GM21367 (cell line): ENCODE measurements around the gene RASGEF1B.

Source experiments
- ATAC-seq: cut with Tn5 transposase; IDR thresholded peaks from one replicate; pipeline ENCODE4 v1.9.1; 2021; ENCODE audit not compliant: unreplicated experiment

The RASGEF1B gene

DNA sequence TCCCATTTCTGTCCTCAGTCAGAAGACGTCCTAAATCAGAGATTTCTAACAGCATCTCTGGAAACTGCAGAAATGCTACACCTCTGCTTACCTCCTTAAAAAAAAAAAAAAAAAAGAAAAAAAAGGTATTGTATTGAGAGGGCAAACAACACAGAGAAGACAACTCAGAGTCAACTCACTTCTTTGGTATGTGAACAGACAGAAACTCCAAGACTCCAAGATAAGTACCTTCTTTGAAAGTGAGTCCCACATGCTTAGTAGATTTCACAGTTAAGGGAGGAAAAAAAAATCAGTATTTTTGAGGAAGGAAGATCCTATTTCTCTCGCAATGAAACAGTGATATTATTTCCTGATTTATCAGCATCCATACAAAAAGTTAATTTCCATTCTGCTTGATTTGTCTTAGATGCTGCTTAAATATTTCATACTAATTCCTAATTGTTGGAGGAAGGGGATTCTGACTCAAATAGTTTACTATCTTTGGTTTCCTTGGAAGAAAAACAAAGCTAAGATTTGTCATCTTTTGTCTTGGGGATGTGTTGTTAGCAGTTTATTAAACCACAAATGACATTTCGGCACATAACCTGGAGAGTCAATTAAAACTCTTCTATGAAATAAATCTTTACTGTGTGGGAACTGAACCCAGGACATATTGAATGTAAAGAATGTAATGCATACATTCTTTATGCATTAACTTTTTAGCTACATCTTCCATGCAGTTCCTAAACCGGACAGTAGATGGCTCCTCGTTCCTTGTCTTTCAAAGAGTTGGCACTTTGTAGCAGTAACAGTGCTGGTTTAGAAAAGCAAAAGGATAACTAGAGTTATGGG lies 4.7 kb downstream of the RASGEF1B start:
- ATAC-seq, result no peak

DNA sequence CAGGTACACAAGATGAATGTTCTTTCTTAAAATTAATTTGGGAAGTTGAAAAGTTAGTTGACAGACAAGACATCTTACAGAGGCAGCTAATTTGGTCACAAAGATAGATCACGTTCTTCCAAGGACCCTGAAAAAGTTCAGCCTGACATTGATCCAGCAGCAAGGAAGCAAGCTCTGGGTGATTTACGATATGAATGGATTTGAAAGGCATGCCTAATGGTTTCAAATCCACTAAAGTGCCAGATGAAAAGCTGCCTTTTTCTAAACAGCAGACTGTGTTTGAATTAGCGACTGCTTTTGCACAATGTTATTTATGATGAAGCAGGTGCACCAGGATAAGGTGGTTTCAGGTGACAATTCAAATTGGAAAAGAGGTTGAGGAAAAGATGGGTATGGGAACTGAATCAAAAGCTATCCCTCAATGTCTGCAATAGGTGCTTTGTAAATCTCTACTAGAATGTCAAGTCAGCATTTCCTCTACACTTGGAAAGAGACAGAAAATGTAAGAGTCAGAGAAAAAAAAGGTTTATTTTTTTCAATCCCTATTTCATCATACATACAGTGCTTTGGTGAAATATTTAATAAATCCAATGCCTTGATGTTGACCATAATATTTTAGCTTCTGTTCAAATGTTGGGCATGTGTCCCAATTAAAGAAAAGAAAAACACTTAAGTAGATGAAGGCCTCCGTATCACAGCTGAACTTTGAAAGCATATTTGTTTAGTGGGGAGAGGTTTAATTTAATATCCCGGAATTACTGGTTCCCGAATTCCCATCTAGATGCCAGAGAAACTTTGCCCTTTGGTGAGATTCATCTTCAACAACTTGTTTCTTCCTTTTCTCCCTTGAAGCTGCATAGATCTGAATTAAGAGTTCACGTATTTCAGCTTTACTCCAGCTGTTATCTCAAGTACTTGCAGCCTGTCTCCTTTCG lies 6.0 kb downstream of the RASGEF1B start:
- ATAC-seq, result no peak

GRCh38 chr4:81460834-81461233 lies 10.9 kb downstream of the RASGEF1B start:
- ATAC-seq, result no peak

- no peak for ATAC-seq
Measured at GRCh38 chr4:81460191-81460701, 11.5 kb downstream of the RASGEF1B start.

DNA sequence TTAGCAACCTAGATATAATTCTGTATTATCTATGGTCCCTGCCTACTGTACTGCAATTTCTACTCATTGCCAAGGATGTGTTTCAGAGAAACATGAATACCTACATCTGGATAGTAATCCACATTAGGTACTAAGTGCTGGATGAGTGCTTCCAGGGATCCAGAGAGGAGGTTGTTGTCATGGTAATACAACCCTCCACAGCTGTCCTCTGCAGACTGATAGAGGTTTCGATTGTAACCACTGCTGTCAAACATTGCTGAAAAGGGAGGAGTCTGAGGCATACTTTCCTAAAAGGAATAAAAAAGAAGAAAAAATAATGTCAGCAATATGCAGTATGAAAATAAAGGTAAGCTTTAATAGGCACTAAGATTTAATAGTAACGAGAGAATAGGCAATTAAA lies 12.5 kb downstream of the RASGEF1B start:
- ATAC-seq, result no peak

GRCh38 chr4:81457921-81458520 lies 13.7 kb downstream of the RASGEF1B start:
- no peak for ATAC-seq

- no peak for ATAC-seq
Measured at GRCh38 chr4:81457345-81457744, 14.4 kb downstream of the RASGEF1B start.

- no peak for ATAC-seq
Measured at GRCh38 chr4:81455897-81456296, 15.8 kb downstream of the RASGEF1B start.

DNA sequence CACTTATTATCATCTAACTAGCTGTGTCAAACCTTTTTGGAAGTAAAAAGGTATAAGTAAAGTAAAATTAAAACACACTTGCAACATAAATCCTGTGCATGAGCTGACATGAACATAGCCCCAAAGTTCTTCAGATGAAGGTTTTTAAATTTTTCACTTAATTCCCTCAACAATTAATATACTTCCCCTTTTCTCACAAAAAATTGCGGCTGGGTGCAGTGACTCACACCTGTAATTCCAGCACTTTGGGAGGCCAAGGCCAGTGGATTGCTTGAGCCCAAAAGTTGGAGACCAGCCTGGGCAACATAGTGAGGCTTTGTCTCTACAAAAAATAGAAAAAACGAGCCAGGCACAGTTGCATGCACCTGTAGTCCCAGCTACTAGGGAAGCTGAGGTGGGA lies 16.8 kb downstream of the RASGEF1B start:
- no peak for ATAC-seq

GRCh38 chr4:81454499-81454898 lies 17.2 kb downstream of the RASGEF1B start:
- no peak for ATAC-seq

DNA sequence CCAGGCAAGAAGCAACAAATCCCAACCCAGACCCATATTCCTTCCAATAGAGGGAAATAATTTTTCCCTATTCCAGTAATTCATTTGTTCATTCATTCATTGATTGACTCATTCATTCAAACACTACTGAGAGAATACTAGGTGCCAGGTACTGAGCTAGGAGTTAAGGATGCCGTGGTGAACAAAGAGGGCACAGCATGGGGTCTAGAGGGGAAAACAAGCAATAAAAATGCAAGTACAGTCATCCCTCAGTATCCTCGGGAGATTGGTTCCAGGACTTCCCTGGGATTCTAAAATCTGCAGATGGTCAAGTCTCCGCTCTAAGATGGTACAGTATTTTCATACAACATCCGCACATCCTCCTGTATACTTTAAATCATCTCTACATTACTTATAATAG lies 18.7 kb downstream of the RASGEF1B start:
- ATAC-seq, result no peak

- ATAC-seq, result no peak
Measured at GRCh38 chr4:81452452-81453006, 19.2 kb downstream of the RASGEF1B start.

DNA sequence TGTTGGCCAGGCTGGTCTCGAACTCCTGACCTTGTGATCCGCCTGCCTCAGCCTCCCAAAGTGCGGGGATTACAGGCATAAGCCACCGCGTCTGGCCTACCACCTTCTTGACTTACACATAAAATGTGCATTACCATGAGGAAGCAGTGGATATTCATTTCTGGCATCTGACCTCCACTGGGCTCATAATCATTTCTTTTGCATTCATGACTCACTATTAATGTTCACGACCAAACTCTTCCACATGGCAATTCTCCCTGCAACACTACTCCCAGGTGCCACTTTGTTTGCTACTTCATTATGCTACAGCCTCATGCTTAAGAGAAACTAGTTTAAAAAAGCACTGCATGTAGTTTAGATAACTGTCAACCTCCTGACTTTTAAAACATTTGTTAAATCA lies 22.7 kb downstream of the RASGEF1B start:
- ATAC-seq, result no peak

DNA sequence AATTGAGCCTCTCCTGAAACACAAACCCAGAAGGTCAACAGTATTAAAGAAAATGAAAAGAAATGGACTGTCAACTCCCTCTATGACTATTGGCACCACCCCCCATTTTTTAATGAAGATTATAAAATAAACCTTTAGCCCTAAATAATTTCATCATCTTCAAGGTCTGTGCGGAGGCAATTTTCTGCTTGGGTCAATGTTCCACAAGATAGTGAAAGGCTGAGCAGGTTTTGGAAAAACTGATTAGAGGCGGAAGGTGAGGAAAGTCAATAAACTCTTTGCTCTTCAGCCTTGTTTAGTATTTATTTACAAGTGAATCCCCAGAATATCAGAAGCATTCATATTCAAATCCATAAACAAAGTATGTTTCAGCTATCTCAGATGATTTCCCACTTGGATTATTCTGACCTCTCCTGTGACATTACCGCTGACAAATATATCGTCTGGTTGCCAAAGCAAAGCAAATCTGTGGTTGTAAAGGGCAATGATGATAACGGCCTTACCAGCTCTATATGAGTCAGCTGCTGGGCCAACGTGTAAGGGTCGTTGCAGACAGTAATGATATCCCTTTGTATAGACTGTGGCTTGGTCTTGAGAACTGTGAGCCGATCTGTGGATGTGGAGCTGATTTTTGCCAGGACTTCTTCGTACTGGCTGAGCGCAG lies 24.0 kb downstream of the RASGEF1B start:
- ATAC-seq, result no peak

GRCh38 chr4:81446634-81447033 lies 25.1 kb downstream of the RASGEF1B start:
- ATAC-seq, result no peak

GRCh38 chr4:81445196-81445595 lies 26.5 kb downstream of the RASGEF1B start:
- no peak for ATAC-seq

DNA sequence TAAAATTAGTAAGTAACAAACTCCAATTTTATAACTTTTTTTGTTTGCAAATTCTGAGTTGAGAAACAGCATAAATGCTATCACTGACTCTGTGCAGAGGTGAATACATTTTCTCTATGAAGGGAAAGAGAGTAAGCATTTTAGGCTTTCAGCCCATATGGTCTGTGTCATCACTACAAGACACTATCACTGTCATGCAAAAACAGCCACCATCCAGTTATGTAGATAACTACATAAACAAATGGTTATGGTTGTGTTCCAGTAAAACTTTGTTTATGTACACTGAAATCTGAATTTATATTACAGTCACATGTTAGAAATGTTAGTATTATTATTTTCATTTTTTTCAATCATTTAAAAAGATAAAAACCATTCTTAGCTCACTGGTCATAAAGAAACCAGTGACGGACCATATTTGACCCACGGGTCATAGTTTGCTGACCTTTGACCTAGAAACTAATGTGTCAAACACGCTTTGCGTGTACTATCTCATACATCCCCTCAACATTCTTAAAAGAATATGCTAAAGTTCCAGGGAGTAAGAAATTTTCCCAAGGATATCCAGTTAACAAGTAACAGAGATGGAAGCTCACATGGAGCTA lies 29.1 kb downstream of the RASGEF1B start:
- ATAC-seq, result no peak

DNA sequence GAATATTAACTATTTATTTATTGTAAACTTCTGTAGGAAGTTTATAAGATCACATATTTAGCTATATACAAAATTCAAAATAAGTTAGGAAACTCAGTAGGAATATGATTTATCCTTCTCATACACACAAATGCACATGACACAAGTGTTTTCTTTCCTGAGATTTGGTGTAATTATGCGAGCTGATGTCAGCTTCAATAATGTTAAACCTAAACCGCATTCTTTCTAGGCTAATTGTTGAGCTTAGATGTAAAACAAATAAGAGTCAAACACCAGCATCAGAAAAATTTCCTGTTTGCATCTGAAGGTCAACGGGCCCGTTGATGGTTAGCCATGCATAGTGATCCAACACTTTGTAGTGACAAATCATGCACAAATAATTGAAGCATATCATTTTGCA lies 30.8 kb downstream of the RASGEF1B start:
- ATAC-seq, result no peak

DNA sequence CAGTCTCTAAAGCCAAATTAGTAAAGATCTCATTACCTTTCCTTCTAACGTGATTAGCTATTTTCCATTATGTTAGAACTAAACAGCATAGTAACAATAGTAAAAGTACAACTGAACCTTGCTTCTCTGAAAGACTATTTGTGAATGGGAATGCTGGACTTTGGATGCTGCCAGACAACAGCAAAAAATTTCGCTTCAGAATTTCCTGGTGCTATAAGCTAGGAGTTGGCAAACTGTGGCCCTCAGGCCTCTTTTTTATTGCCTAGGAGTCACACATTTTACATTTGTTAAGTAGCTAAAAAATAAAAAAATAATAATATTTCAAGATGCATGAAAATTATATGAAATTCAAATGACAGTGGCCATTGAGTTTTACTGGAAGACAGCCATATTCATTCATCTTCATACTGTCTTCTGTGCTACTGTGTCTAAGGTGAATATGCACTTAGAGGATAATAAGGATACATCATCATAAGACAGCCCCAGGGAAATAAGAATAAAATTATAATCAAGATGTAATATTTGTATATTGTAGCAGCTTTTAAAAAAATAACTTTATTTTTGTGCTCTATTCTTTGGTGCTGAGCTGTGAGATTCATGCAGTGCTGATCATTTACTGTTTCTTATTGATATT lies 34.6 kb downstream of the RASGEF1B start:
- no peak for ATAC-seq

DNA sequence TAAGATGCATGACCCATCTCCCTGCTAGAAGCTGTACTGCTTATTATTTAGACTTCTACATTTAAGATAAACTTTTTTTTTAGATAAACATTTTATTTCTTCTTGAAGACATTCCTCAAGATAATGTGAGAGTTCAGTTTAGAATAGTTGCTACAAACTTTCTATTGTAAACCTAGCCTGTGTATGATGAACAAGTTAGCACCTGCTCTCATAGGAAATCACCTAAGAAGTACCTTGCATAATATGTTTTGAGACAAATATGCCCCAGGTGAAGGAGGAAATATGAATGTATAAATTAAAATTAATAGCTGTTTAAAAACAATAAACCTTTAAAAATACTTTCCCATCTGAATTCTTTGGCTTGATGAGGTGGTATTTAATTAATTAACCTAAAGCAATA lies 35.6 kb downstream of the RASGEF1B start:
- no peak for ATAC-seq
